ENCODE results near the gene SLC6A1.

The SLC6A1 gene

GRCh38 chr3:10978956-10979355 lies 13.6 kb upstream of the SLC6A1 start:
- TF ChIP-seq POLR2AphosphoS5 (IDR thresholded peaks at IDR 0.05; ENCODE audit: low read depth, low read length) (no peak), SIN3A (IDR thresholded peaks at IDR 0.05; ENCODE audit: borderline replicate concordance, insufficient read depth, low read length) (no peak)

DNA sequence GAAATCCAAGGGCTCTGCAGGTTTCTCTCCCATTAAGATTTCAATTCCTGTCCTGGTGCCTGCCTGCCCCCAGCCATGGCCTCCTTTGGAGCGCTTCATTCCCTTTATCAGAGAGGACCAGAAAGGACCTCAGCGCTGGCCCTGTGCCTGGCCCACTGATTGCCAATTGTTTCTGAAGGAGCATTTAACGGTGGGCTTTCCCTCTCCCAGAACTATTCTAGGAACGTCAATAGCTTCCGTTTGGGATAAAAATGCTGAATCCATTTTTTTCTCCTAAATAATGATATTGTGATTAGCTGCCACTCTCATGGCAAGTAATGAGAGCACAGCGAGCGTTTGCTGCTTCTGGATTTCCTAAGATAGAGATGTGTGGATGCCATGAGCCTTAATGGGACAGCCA lies 12.2 kb upstream of the SLC6A1 start:
- TF ChIP-seq FOXP2 (optimal IDR thresholded peaks at IDR 0.05; ENCODE audit: borderline replicate concordance, extremely low read depth, extremely low read length, insufficient read depth) (no peak), TAF1 (IDR thresholded peaks at IDR 0.05; ENCODE audit: borderline replicate concordance, insufficient read depth, low read length) (no peak), SIN3A (IDR thresholded peaks at IDR 0.05; ENCODE audit: borderline replicate concordance, insufficient read depth, low read length) (no peak), POLR2AphosphoS5 (IDR thresholded peaks at IDR 0.05; ENCODE audit: low read depth, low read length) (no peak)
- TF ChIP-seq, protein P1, sequence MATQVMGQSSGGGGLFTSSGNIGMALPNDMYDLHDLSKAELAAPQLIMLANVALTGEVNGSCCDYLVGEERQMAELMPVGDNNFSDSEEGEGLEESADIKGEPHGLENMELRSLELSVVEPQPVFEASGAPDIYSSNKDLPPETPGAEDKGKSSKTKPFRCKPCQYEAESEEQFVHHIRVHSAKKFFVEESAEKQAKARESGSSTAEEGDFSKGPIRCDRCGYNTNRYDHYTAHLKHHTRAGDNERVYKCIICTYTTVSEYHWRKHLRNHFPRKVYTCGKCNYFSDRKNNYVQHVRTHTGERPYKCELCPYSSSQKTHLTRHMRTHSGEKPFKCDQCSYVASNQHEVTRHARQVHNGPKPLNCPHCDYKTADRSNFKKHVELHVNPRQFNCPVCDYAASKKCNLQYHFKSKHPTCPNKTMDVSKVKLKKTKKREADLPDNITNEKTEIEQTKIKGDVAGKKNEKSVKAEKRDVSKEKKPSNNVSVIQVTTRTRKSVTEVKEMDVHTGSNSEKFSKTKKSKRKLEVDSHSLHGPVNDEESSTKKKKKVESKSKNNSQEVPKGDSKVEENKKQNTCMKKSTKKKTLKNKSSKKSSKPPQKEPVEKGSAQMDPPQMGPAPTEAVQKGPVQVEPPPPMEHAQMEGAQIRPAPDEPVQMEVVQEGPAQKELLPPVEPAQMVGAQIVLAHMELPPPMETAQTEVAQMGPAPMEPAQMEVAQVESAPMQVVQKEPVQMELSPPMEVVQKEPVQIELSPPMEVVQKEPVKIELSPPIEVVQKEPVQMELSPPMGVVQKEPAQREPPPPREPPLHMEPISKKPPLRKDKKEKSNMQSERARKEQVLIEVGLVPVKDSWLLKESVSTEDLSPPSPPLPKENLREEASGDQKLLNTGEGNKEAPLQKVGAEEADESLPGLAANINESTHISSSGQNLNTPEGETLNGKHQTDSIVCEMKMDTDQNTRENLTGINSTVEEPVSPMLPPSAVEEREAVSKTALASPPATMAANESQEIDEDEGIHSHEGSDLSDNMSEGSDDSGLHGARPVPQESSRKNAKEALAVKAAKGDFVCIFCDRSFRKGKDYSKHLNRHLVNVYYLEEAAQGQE (IDR thresholded peaks at IDR 0.05; ENCODE audit: insufficient read depth in 1 of 2, low read depth in 2 of 2, low read length in 2 of 2) = no peak

DNA sequence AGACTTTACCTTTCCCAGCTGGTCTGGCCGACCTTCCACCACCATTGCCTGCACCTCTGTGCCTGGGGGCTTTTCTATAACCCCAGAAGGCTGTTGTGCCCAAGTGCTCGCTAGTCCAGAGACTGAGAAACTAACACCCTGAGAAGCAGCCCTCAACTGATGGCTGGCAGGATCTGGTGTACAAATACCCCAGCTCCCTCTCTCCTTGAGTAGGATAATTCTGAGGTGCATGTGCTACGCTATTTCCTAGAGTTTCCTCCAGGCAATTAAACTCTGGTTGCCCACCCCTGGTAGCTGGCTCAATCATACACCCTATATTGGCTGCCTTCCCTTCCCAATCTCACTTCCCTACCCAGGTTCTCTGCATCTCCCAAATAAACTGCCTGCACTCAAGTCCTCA lies 11.5 kb upstream of the SLC6A1 start:
- TF ChIP-seq POLR2AphosphoS5 (IDR thresholded peaks at IDR 0.05; ENCODE audit: low read depth, low read length) (no peak), FOXP2 (optimal IDR thresholded peaks at IDR 0.05; ENCODE audit: borderline replicate concordance, extremely low read depth, extremely low read length, insufficient read depth) (no peak), TAF1 (IDR thresholded peaks at IDR 0.05; ENCODE audit: borderline replicate concordance, insufficient read depth, low read length) (no peak), SIN3A (IDR thresholded peaks at IDR 0.05; ENCODE audit: borderline replicate concordance, insufficient read depth, low read length) (no peak)
- TF ChIP-seq, protein P1 (IDR thresholded peaks at IDR 0.05; ENCODE audit: insufficient read depth in 1 of 2, low read depth in 2 of 2, low read length in 2 of 2) = no peak

GRCh38 chr3:10981961-10982360 lies 10.6 kb upstream of the SLC6A1 start:
- TF ChIP-seq TAF1 (IDR thresholded peaks at IDR 0.05; ENCODE audit: borderline replicate concordance, insufficient read depth, low read length) = no peak
- no peak for TF ChIP-seq POLR2AphosphoS5 (IDR thresholded peaks at IDR 0.05; ENCODE audit: low read depth, low read length)
- no peak for TF ChIP-seq FOXP2 (optimal IDR thresholded peaks at IDR 0.05; ENCODE audit: borderline replicate concordance, extremely low read depth, extremely low read length, insufficient read depth)
- TF ChIP-seq, protein P1 (IDR thresholded peaks at IDR 0.05; ENCODE audit: insufficient read depth in 1 of 2, low read depth in 2 of 2, low read length in 2 of 2) = no peak
- TF ChIP-seq SIN3A (IDR thresholded peaks at IDR 0.05; ENCODE audit: borderline replicate concordance, insufficient read depth, low read length) = no peak

GRCh38 chr3:10982782-10983181 lies 9.8 kb upstream of the SLC6A1 start:
- TF ChIP-seq TAF1 (IDR thresholded peaks at IDR 0.05; ENCODE audit: borderline replicate concordance, insufficient read depth, low read length) (no peak), SIN3A (IDR thresholded peaks at IDR 0.05; ENCODE audit: borderline replicate concordance, insufficient read depth, low read length) (no peak), POLR2AphosphoS5 (IDR thresholded peaks at IDR 0.05; ENCODE audit: low read depth, low read length) (no peak), FOXP2 (optimal IDR thresholded peaks at IDR 0.05; ENCODE audit: borderline replicate concordance, extremely low read depth, extremely low read length, insufficient read depth) (no peak)
- TF ChIP-seq, protein P1 (IDR thresholded peaks at IDR 0.05; ENCODE audit: insufficient read depth in 1 of 2, low read depth in 2 of 2, low read length in 2 of 2) = no peak

Measured in PFSK-1 (cell line).